ENCODE data around the gene ATP6V1G3.

GRCh38 chr1:198524556-198524955 is 15.9 kb downstream of the ATP6V1G3 start:
- TF ChIP-seq CTCF (IDR thresholded peaks at IDR 0.05 in 4 of 5, conservative IDR thresholded peaks at IDR 0.05 in 1 of 5) (no peak), POLR2A (IDR thresholded peaks at IDR 0.05) (no peak)
